Esophagus squamous epithelium (tissue), 5 donors: ENCODE measurements around the gene ECE2. TPM values are rescaled to one million over a fixed set of nuclear protein-coding genes. Genes with fewer than 3 reads are reported as not detected.

Experiments used
- DNase-seq: peaks from one replicate; lab custom pipeline; 2025; lab: John Stamatoyannopoulos, UW
- H3K27ac ChIP-seq, 4 donors: fragments of 200-600 bp; sonication (generic); one replicate each; pipeline ENCODE4 v1.5.1; 2016 to 2019; ENCODE audit warnings: mild to moderate bottlenecking in 1 of 4
- H3K27me3 ChIP-seq, 4 donors: fragments of 200-600 bp; sonication (generic); 1 replicate in 3 of 4; 2 replicates in 1 of 4; pipeline versions ENCODE4 v1.5.1 to v1.6.0; 2017 to 2021; ENCODE audit warnings: antibody characterized with exemption in 1 of 4
- H3K36me3 ChIP-seq, 3 donors: fragments of 200-600 bp; sonication (generic); one replicate each; pipeline ENCODE4 v1.5.1; 2016 to 2019
- H3K4me1 ChIP-seq, 3 donors: fragments of 200-600 bp; sonication (generic); one replicate each; pipeline ENCODE4 v1.5.1; 2017 to 2019
- H3K4me3 ChIP-seq, 4 donors: fragments of 200-600 bp; sonication (generic); 1 replicate in 3 of 4; 2 replicates in 1 of 4; pipeline ENCODE4 v1.5.1; 2016 to 2019; ENCODE audit warnings: mild to moderate bottlenecking in 2 of 4, moderate library complexity in 1 of 4
- H3K9me3 ChIP-seq, 3 donors: fragments of 200-600 bp; sonication (generic); one replicate each; pipeline ENCODE4 v1.5.1; 2016 to 2019
- CTCF ChIP-seq, 6 experiments: fragments of 450-650 bp in 4 of 6; fragments of 200-600 bp in 2 of 6; sonication (generic) in 2 of 6; IDR thresholded peaks; one replicate each; pipeline ENCODE4 v1.5.1; 2016 to 2019; ENCODE audit warnings: antibody characterized with exemption in 6 of 6, mild to moderate bottlenecking in 4 of 6, moderate library complexity in 4 of 6
- POLR2A ChIP-seq, 4 donors: fragments of 450-650 bp; IDR thresholded peaks; one replicate each; pipeline ENCODE4 v1.6.1; 2017; ENCODE audit warnings: antibody characterized with exemption in 4 of 4, mild to moderate bottlenecking in 4 of 4, moderate library complexity in 3 of 4
- WGBS, 2 donors: methylation state at CpG; one replicate each; pipeline ENCODE4 v1.1.5; 2018; 5-methylcytosine and 5-hydroxymethylcytosine counted together
- intact Hi-C: fragments of 100-400 bp; cut with DNase I; formaldehyde crosslinking; loops from one replicate; pipeline ENCODE4 v1.15.0; 2022
- total RNA-seq, 4 donors: library from RNA; depleted of rRNA; stranded (reverse); fragments of >200 nt; gene quantifications; one replicate each; pipeline ENCODE4 v1.1.0, GENCODE V29; 2016
- donor health status: DM: yes; HTN: yes; CAD: no.

The ECE2 gene
- total RNA-seq, 4 donors from 2014 or later = not detected

GRCh38 chr3:184322731-184323487, 47.1 kb downstream of the ECE2 start:
- Histone ChIP-seq H3K4me1 (peaks cover 19 to 48% (median 34%) of the 10 kb centered on the region in 3 donors), H3K27ac (peak overlapping the region in 2 of 4 donors; percentile 32 to 55), H3K27me3 (no peaks in the 10 kb centered on the region), H3K36me3 (peaks cover 75 to 86% (median 82%) of the 10 kb centered on the region in 3 donors), H3K4me3 (no peak overlapping the region), H3K9me3 (no peaks in the 10 kb centered on the region)
- TF ChIP-seq POLR2A (IDR thresholded peaks at IDR 0.05) (no peak), CTCF (IDR thresholded peaks at IDR 0.05) (no peak)
- no peak for DNase-seq
- WGBS, 2 donors = 66 to 84% methylated on average over 10 to 12 of the region's 20 CpGs
- intact Hi-C loops = no loop called here

- WGBS, 2 donors = 80 to 87% methylated on average over 7 to 8 of the region's 8 CpGs
- peak overlapping the region in 1 of 4 donors; percentile 32 for H3K27ac ChIP-seq
- peaks cover 76 to 86% (median 82%) of the 10 kb centered on the region in 3 donors for H3K36me3 ChIP-seq
- intact Hi-C loops = no loop called here
- no peak for DNase-seq
- no peaks in the 10 kb centered on the region for H3K27me3 ChIP-seq
- peaks cover 17 to 44% (median 26%) of the 10 kb centered on the region in 3 donors for H3K4me1 ChIP-seq
- H3K9me3 ChIP-seq = no peaks in the 10 kb centered on the region
- TF ChIP-seq POLR2A (IDR thresholded peaks at IDR 0.05) = no peak
- TF ChIP-seq CTCF (IDR thresholded peaks at IDR 0.05) = no peak
- H3K4me3 ChIP-seq = no peak overlapping the region
Observed at GRCh38 chr3:184323696-184324095, 47.9 kb downstream of the ECE2 start.

- TF ChIP-seq POLR2A (IDR thresholded peaks at IDR 0.05) (no peak), CTCF (IDR thresholded peaks at IDR 0.05) (no peak)
- no peaks in the 10 kb centered on the region for H3K27me3 ChIP-seq
- no peaks in the 10 kb centered on the region for H3K9me3 ChIP-seq
- H3K4me1 ChIP-seq = peaks cover 14 to 29% (median 15%) of the 10 kb centered on the region in 3 donors
- H3K4me3 ChIP-seq = no peak overlapping the region
- H3K27ac ChIP-seq = peak overlapping the region in 1 of 4 donors; percentile 1
- H3K36me3 ChIP-seq = peaks cover 85 to 100% (median 93%) of the 10 kb centered on the region in 3 donors
- WGBS, 2 donors = 82 to 87% methylated on average over 7 to 10 of the region's 13 CpGs
- no peak for DNase-seq
- intact Hi-C loops = no loop called here
Observed at GRCh38 chr3:184325269-184325668, 49.4 kb downstream of the ECE2 start.

GRCh38 chr3:184325715-184326369, 50.0 kb downstream of the ECE2 start:
- Histone ChIP-seq H3K27ac (peak overlapping the region in 1 of 4 donors; percentile 1), H3K9me3 (no peaks in the 10 kb centered on the region), H3K36me3 (peaks cover 85 to 100% (median 95%) of the 10 kb centered on the region in 3 donors), H3K4me3 (no peak overlapping the region), H3K4me1 (peaks cover 9 to 23% (median 9%) of the 10 kb centered on the region in 3 donors), H3K27me3 (no peaks in the 10 kb centered on the region)
- DNase-seq = no peak
- intact Hi-C loops = no loop called here
- WGBS, 2 donors = 54 to 60% methylated on average over 4 to 5 of the region's 6 CpGs
- TF ChIP-seq CTCF (IDR thresholded peaks at IDR 0.05) = no peak
- TF ChIP-seq POLR2A (IDR thresholded peaks at IDR 0.05) = no peak

- H3K27ac ChIP-seq = no peak overlapping the region
- H3K4me3 ChIP-seq = no peak overlapping the region
- H3K4me1 ChIP-seq = peaks cover 0 to 22% (median 4%) of the 10 kb centered on the region in 3 donors
- H3K9me3 ChIP-seq = no peaks in the 10 kb centered on the region
- DNase-seq = no peak
- no peak for TF ChIP-seq POLR2A (IDR thresholded peaks at IDR 0.05)
- no peak for TF ChIP-seq CTCF (IDR thresholded peaks at IDR 0.05)
- H3K27me3 ChIP-seq = no peaks in the 10 kb centered on the region
- intact Hi-C loops = no loop called here
- peaks cover 85 to 100% (median 92%) of the 10 kb centered on the region in 3 donors for H3K36me3 ChIP-seq
- WGBS, 2 donors = 91 to 95% methylated on average over 21 of the region's 21 CpGs
Observed at GRCh38 chr3:184327171-184327570, 51.3 kb downstream of the ECE2 start.
